Measurements from ENCODE around the gene KDELR1. TPM values are rescaled to one million over a fixed set of nuclear protein-coding genes. Genes with fewer than 3 reads are reported as not detected.
A peak's percentile ranks its signal among the peaks of the same experiment; 100 is the strongest.
"Not testable (repeated sequence)": the region's sequence is repeated elsewhere in the genome, so short reads cannot be mapped to it uniquely, and the experiment has no call there.

Gene KDELR1
- total and polyA plus RNA-seq, 2 of the 13 experiments (the other 11 are each of a cell fraction or from before 2014, with no cell fraction given), result 134 to 185 TPM

- H3K36me3 ChIP-seq (replicated peaks in 1 of 2; ENCODE audit: control insufficient read depth in 1 of 2, insufficient read depth in 2 of 2, low read length in 2 of 2); BruUV-seq (replicated peaks); H4K20me1 ChIP-seq (ENCODE audit: insufficient read depth, low read length); CTCF ChIA-PET (ENCODE audit: low intra/inter-chr PET ratio, low total read pairs); DNase-seq (ENCODE audit: low spot score); H3K9ac ChIP-seq (ENCODE audit: insufficient read depth, low read depth, low read length); H3K79me2 ChIP-seq (ENCODE audit: insufficient read depth, low read length); in situ Hi-C loops (cut with HindIII; ENCODE audit: extremely low pct_ligation_motif_present, low pct_unique_long_range_greater_than_20kb); FAIRE-seq; ATAC-seq; H3K4me3 ChIP-seq (replicated peaks in 1 of 3; ENCODE audit: insufficient read depth in 1 of 3, low read depth in 2 of 3, low read length in 3 of 3); H3K9me3 ChIP-seq (ENCODE audit: low read length); H3K27ac ChIP-seq (ENCODE audit: extremely low read length, insufficient read depth, low read length); H3K27me3 ChIP-seq (ENCODE audit: control insufficient read depth in 1 of 2, insufficient read depth in 2 of 2, low read length in 2 of 2); H2AFZ ChIP-seq (ENCODE audit: low read length); intact Hi-C loops (cut with micrococcal nuclease; ENCODE audit: unreplicated experiment): not testable (repeated sequence)
- H3K4me1 ChIP-seq (ENCODE audit: insufficient read depth, low read length), result peaks cover 54% of the 10 kb centered on the region
- POLR2A ChIA-PET, result interaction anchor here (1.3 kb wide), 1 partner anchor 17 kb away, joined by 3 read pairs; no protein-coding TSS in a partner anchor
- H3K4me2 ChIP-seq (ENCODE audit: low read depth, low read length), result peak overlapping the region; percentile 18; the same call in 1 of the 2 replicates
- WGBS (ENCODE audit: low lambda C conversion rate), result 61% methylated on average over 5 of the region's 5 CpGs
- peak; percentile 94 for TF ChIP-seq ZNF770 (CRISPR knock-in tag; IDR thresholded peaks at IDR 0.05)
Measured at GRCh38 chr19:48371771-48372170, 19.6 kb downstream of the KDELR1 start.

- Histone ChIP-seq H3K4me3 (replicated peaks in 1 of 3; ENCODE audit: insufficient read depth in 1 of 3, low read depth in 2 of 3, low read length in 3 of 3) (no peak overlapping the region), H3K27me3 (ENCODE audit: control insufficient read depth in 1 of 2, insufficient read depth in 2 of 2, low read length in 2 of 2) (no peaks in the 10 kb centered on the region), H4K20me1 (ENCODE audit: insufficient read depth, low read length) (no peaks in the 10 kb centered on the region), H3K9me3 (ENCODE audit: low read length) (no peaks in the 10 kb centered on the region), H2AFZ (ENCODE audit: low read length) (no peak overlapping the region), H3K27ac (ENCODE audit: extremely low read length, insufficient read depth, low read length) (no peak overlapping the region), H3K79me2 (ENCODE audit: insufficient read depth, low read length) (no peaks in the 10 kb centered on the region), H3K4me1 (ENCODE audit: insufficient read depth, low read length) (peaks cover 54% of the 10 kb centered on the region), H3K4me2 (ENCODE audit: low read depth, low read length) (no peak overlapping the region), H3K36me3 (replicated peaks in 1 of 2; ENCODE audit: control insufficient read depth in 1 of 2, insufficient read depth in 2 of 2, low read length in 2 of 2) (no peaks in the 10 kb centered on the region), H3K9ac (ENCODE audit: insufficient read depth, low read depth, low read length) (no peak overlapping the region)
- no TSS peak for BruUV-seq (replicated peaks)
- WGBS (ENCODE audit: low lambda C conversion rate), result 11% methylated on average over 7 of the region's 7 CpGs
- in situ Hi-C loops (cut with HindIII; ENCODE audit: extremely low pct_ligation_motif_present, low pct_unique_long_range_greater_than_20kb) (no loop called here), intact Hi-C loops (cut with micrococcal nuclease; ENCODE audit: unreplicated experiment) (no loop called here)
- POLR2A ChIA-PET, result interaction anchor here (1.3 kb wide), 1 partner anchor 17 kb away, joined by 3 read pairs; no protein-coding TSS in a partner anchor
- DNase-seq (ENCODE audit: low spot score) (no peak), ATAC-seq (no peak; the same call in 2 of the 3 replicates), FAIRE-seq (no peak)
- CTCF ChIA-PET (ENCODE audit: low intra/inter-chr PET ratio, low total read pairs), result no interaction called here
- TF ChIP-seq ZBTB7A (CRISPR knock-in tag; IDR thresholded peaks at IDR 0.05) (no peak), ZNF670 (CRISPR knock-in tag; IDR thresholded peaks at IDR 0.05; ENCODE audit: borderline replicate concordance) (no peak), MTA3 (CRISPR knock-in tag; IDR thresholded peaks at IDR 0.05) (no peak), TFAP4 (IDR thresholded peaks at IDR 0.05; ENCODE audit: borderline replicate concordance, low read depth) (peak; percentile 72; the same call in 1 of the 2 replicates), ZNF747 (CRISPR knock-in tag; IDR thresholded peaks at IDR 0.05; ENCODE audit: borderline replicate concordance) (no peak), ZNF781 (CRISPR knock-in tag; IDR thresholded peaks at IDR 0.05; ENCODE audit: borderline replicate concordance, not compliant biosample characterization) (no peak), SIN3B (IDR thresholded peaks at IDR 0.05; ENCODE audit: low read length) (no peak), ZNF362 (CRISPR knock-in tag; IDR thresholded peaks at IDR 0.05; ENCODE audit: borderline replicate concordance) (peak; percentile 70; the same call in 1 of the 2 replicates), SMAD3 (CRISPR knock-in tag; IDR thresholded peaks at IDR 0.05) (no peak), SPEN (CRISPR knock-in tag; IDR thresholded peaks at IDR 0.05; ENCODE audit: low read depth) (no peak)
Measured at GRCh38 chr19:48371367-48371766, 20.0 kb downstream of the KDELR1 start.

Data from HepG2 (cell line).